AG04450 (cell line): ENCODE results near the gene MYPOP. TPM values are rescaled to one million over a fixed set of nuclear protein-coding genes. Genes with fewer than 3 reads are reported as not detected.

ENCODE experiments used
- CTCF ChIA-PET: fragments of 300-600, 350-600 bp; formaldehyde crosslinking; extraction: SDS; loops from one replicate; lab custom pipeline; 2022; ENCODE audit warnings: antibody characterized with exemption, inconsistent platforms; lab: Charles Lee
- POLR2A ChIA-PET: fragments of 350-600 bp; formaldehyde crosslinking; extraction: SDS; loops from one replicate; lab custom pipeline; 2021; ENCODE audit warnings: antibody characterized with exemption, inconsistent platforms; lab: Yijun Ruan, JAX
- DNase-seq: peaks from one replicate; pipeline ENCODE4 v3.0.0-alpha.2; 2011; ENCODE audit warnings: low read depth, low spot score
- H3K27ac ChIP-seq: one replicate; pipeline ENCODE4 v1.5.1; 2012; ENCODE audit warnings: low read depth, low read length, control low read depth
- H3K27me3 ChIP-seq: one replicate; pipeline ENCODE4 v1.6.0; 2012; ENCODE audit warnings: low read length; ENCODE audit not compliant: control insufficient read depth, insufficient read depth
- H3K4me3 ChIP-seq: 2 replicates; pipeline ENCODE4 v1.5.1; 2011; ENCODE audit warnings: mild to moderate bottlenecking, low read depth, low read length, control low read depth
- H3K9me3 ChIP-seq: 2 replicates; pipeline ENCODE4 v1.5.1; 2012; ENCODE audit warnings: low read length; ENCODE audit not compliant: control insufficient read depth, insufficient read depth
- polyA plus RNA-seq: library from polyadenylated mRNA; depleted of rRNA; stranded (reverse); fragments of >200 nt; gene quantifications from 2 replicates; pipeline ENCODE4 v1.2.3, GENCODE V29; 2011
- TF ChIP-seq, protein P1 (sequence below): IDR thresholded peaks from 2 replicates; pipeline ENCODE4 v1.5.1; 2011; ENCODE audit warnings: low read depth, low read length, control low read depth, inconsistent platforms

The MYPOP gene
- polyA plus RNA-seq, 1 experiment = 1.4 TPM

DNA sequence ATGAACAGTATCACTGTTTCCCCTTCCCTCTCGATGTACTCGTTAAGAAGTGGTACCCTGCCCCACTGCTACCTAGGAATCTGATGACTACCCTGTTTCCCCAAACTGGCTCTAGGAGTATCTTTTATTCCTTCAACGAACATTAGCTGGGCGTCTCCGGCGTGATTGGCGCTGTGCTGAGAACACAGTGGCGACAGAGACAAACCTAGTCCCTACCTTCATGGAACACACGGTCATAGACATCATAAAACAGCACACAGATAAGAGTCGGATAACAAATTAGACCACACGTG, 40.2 kb downstream of the MYPOP start:
- DNase-seq = no peak
- TF ChIP-seq, protein P1, sequence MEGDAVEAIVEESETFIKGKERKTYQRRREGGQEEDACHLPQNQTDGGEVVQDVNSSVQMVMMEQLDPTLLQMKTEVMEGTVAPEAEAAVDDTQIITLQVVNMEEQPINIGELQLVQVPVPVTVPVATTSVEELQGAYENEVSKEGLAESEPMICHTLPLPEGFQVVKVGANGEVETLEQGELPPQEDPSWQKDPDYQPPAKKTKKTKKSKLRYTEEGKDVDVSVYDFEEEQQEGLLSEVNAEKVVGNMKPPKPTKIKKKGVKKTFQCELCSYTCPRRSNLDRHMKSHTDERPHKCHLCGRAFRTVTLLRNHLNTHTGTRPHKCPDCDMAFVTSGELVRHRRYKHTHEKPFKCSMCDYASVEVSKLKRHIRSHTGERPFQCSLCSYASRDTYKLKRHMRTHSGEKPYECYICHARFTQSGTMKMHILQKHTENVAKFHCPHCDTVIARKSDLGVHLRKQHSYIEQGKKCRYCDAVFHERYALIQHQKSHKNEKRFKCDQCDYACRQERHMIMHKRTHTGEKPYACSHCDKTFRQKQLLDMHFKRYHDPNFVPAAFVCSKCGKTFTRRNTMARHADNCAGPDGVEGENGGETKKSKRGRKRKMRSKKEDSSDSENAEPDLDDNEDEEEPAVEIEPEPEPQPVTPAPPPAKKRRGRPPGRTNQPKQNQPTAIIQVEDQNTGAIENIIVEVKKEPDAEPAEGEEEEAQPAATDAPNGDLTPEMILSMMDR = no peak
- Histone ChIP-seq H3K27me3 (peaks cover 37% of the 10 kb centered on the region), H3K4me3 (peak overlapping the region; percentile 96), H3K27ac (peak overlapping the region; percentile 95), H3K9me3 (peaks cover 4% of the 10 kb centered on the region; the same call in 1 of the 2 replicates)
- ChIA-PET POLR2A (interaction anchor here (0.7 to 1.3 kb wide), 3 partner anchors 9 to 244 kb away, joined by 4 to 6 read pairs (median 4); no protein-coding TSS in a partner anchor), CTCF (no interaction called here)

DNA sequence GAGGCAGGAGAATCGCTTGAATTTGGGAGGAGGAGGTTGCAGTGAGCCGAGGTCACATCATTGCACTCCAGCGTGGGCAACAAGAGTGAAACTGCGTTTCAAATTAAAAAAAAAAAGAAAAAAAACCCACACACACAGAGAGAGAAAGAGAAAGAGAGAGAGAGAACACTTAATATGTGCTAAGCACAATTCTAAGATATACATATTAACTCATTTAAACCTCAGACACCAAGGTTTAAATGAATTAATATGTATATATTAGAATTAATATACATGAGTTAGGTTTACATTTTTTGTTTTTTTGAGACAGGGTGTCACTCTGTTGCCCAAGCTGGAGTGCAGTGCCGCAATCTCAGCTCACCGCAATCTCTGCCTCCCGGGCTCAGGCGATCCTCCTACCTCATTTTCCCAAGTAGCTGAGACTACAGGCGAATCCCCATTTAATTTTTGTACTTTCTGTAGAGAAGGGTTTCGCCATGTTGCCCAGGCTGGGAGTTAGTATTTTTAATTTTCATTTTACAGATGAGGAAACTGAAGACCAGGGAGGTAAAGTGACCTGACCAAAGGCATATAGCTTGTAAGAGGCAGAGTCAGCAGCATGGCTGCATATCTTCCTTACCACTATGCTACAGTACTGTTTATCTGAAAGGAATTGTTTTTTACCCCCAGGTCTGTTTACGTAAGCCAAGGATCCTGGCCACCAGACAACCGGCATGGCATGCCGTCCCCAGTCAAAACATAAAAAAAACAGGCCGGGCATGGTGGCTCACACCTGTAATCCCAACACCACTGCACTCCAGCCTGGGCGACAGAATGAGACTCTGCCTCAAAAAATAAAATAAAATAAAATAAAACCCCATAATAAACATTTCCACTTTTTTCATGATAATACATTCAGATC, 41.8 kb downstream of the MYPOP start:
- POLR2A ChIA-PET = no interaction called here
- no peak for DNase-seq
- H3K27me3 ChIP-seq = peaks cover 22% of the 10 kb centered on the region
- TF ChIP-seq, protein P1 = no peak
- peaks cover 4% of the 10 kb centered on the region; the same call in 1 of the 2 replicates for H3K9me3 ChIP-seq
- H3K27ac ChIP-seq = no peak overlapping the region
- CTCF ChIA-PET = interaction anchor here (1.1 kb wide), 1 partner anchor 44 kb away, joined by 6 read pairs; no protein-coding TSS in a partner anchor
- H3K4me3 ChIP-seq = no peak overlapping the region

DNA sequence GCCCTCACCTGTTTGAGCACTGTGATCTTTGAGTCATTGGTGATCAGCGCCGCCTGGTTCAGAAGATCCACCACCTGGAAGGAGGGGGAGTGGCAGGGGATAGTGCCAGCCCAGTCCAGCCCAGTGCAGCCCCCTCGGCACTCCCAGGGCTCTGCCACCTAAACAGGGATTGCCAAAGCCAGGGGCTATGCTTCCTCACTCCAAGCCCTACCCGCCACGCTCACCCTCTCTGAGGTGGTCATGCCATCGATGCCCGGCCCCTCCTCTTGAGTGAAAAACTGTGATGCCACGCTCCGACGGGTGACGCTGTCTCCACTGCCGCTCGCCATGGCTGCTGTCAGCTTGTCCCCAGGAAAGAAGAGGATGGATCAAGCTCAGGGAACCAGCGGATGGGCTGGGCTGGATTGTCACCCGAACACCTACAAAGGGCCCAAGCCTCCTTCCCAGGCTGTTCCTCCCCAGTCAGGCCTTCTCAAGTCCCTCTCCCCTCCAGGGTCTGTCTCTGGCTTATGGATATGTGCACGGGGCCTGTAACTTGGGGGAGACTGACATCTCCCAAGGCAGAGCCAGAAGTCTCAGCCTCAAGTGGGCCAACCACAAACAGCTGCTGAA, 48.1 kb downstream of the MYPOP start:
- POLR2A ChIA-PET = interaction anchor here (1.4 kb wide), 1 partner anchor 9 kb away, joined by 4 read pairs; the partner anchor contains the start of gene SYMPK
- Histone ChIP-seq H3K27me3 (no peaks in the 10 kb centered on the region), H3K9me3 (no peaks in the 10 kb centered on the region), H3K4me3 (no peak overlapping the region), H3K27ac (no peak overlapping the region)
- CTCF ChIA-PET = interaction anchor here (0.6 to 2.1 kb wide), 2 partner anchors 37 to 38 kb away, joined by 4 to 12 read pairs; no protein-coding TSS in a partner anchor
- TF ChIP-seq, protein P1 = no peak
- no peak for DNase-seq

DNA sequence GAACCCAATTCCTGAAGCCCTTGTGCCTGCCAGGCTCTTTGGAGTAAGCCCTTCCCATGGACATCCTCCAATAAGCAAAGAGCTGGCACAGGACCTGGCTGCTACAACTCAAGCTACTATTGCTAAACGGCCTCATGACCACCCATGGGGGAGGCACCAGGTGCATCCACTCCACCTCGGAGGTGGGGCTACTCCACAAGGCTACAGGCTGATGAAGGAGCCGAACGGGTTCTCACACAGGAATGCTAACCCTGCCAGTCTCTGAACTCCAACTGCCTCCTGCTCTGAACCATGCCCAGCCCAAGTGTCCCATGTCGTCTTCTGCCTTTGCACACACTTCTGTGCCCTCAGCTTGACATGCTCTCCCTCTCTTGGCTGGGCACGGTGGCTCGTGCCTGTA, 49.4 kb downstream of the MYPOP start:
- CTCF ChIA-PET = interaction anchor here (2.1 kb wide), 1 partner anchor 36 kb away, joined by 12 read pairs; no protein-coding TSS in a partner anchor
- Histone ChIP-seq H3K27me3 (no peaks in the 10 kb centered on the region), H3K4me3 (no peak overlapping the region), H3K27ac (no peak overlapping the region), H3K9me3 (no peaks in the 10 kb centered on the region)
- no peak for DNase-seq
- POLR2A ChIA-PET = interaction anchor here (0.6 to 1.4 kb wide), 2 partner anchors 10 to 18 kb away, joined by 4 read pairs; partner anchors contain the start of gene SYMPK
- TF ChIP-seq, protein P1 = no peak
